CMK (cell line): ENCODE data around the gene QPCTL.

ENCODE experiments used
- DNase-seq: peaks from one replicate; pipeline ENCODE4 v3.0.0-alpha.2; 2010; ENCODE audit warnings: low read depth

Gene QPCTL

DNA sequence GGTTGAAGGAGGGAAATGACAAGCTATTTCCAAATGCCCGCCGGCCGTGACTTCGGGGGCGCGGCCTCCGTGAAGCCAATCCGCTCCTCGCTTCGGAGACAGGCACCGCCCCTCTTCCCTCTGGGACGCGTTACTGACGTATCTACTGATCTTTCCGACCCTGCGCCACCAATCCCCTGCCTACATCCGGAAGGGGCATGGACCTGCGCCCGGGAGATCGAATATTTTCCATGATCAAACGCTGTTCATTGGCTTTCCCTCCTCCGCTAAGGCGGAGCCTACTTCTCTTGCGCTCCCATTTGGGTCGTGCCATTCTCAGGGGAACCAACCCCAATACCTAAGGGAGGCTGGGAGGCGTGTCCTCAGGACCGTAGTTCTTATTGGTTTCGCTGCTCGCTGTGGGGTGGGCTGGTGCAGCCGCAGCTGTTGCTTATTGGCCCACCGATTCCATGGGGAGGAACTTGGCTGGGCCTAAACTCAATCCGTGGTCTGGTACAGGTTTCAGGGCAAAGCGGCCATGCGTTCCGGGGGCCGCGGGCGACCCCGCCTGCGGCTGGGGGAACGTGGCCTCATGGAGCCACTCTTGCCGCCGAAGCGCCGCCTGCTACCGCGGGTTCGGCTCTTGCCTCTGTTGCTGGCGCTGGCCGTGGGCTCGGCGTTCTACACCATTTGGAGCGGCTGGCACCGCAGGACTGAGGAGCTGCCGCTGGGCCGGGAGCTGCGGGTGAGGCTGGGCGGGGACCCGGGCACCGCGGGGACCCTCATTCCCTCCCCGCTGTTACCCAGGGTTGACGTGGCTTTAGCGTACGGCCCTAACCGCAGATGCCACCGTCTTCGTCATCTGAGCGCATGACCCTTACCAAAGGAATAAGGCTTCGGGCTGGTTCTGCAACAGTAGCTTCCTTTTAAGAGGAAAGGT lies at the start of gene QPCTL:
TSS of gene QPCTL (plus strand) at position 480 of the 919 bp plus-strand sequence. CDS start at position 518, 38 bp downstream.
- DNase-seq, result peak; percentile 98

DNA sequence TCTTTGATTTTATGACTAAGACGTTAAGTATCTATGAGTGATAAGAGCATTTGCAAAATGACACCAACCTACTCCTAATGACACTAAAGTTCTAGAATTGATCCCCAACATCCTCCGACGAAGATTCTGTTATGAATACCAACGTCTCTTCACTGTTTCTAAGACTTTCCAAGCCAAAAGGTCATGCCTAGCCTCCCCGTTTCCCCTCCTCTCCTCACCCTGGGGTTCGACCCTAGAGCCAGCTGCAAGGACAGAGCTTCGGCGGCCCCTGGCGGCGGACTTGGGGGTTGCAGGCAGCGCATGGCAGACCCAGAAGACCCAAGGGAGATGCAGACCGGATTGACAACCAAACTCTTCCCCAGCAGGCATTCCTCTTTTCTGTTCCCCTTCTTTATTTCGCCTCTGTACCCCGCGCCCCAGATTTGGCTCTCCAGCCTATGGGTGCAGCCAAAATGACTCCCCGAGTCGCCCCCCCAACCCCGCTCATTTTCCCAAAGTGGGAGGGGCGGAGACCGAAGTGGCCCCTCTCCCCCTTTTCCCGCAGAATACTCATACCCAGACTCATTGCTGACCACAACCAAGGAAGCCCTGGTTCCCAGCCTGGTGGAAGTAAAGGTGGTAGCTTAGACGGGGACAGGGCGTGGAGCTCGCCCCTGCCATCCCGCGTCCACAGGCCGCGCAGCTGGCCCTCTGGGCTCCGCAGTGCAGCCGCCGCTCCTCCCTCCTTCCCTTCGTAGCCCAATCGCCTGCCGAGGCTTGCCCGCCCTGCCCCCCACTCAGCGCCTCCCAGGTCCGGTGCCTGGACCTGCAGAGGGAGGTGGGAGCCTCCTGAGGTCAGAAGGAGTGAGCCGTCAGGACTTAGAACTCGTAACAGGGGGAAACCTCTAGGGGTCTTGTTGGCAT lies 49.2 kb upstream of the QPCTL start:
- DNase-seq, result peak; percentile 76

DNA sequence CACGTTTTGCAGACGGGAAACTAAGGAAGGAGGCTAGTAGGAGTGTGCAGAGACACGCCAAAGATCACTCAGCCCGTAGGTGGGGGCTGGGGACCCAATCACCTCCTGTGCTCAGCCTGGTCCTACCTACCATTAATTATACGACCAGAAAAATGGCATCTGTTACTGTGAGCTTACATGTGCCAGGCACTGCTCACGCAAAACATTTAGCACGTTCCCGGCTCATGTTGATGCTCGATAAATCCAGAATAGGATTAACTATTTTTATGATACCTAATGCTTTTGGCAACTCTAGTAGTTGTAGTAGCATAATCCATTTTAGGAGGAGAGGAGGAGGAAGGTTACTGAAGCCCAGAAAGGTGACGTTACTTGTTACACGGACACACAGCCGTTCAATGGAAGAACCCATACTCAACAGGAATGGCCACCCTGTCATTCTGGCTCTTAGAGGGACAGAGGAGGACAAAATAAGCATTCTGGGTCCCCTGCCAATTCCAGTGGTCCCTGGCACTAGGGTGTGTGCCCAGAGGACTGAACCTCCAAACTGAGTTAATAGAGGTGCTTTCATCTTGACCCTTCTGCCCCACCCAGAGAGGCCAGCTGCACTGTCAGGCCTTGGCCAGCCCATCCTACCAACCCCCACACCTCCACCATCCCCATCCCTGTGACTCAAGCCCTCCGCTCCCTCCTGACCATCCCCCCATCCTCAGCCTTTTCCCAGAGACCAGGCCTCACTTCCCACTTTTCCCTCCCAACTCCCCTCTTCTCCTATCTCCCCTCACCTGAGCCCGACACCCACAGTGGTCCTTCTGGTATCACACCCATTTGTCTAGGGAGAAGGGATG lies 48.3 kb upstream of the QPCTL start:
- DNase-seq, result no peak

DNA sequence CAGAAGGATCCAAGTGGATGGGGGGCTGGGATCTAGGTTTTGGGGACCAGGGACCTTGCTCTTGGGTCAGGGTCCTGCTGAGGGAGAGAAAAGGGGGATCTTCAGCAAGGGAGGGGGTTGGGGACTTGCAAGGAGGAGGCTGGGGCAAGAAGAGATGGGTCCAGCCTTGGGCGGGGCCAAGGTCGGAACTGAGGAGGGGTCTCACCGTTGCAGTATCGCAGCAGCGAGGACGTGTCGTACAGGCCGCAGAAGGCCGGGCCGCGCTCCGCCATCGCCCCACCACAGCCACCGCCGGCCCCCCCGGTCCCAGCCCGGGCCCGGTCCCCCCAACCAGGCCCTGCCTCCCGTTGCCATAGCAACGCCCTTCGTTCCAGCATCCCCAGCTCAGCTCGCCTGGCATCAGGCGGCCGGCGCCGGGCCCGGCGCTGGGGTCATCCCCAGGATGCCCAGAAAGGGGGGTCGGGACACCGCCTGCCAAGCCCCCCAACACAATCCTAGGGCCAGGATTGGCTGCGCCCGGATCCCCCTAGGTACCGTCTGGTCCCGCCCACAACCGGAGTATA lies 47.3 kb upstream of the QPCTL start:
- no peak for DNase-seq

DNA sequence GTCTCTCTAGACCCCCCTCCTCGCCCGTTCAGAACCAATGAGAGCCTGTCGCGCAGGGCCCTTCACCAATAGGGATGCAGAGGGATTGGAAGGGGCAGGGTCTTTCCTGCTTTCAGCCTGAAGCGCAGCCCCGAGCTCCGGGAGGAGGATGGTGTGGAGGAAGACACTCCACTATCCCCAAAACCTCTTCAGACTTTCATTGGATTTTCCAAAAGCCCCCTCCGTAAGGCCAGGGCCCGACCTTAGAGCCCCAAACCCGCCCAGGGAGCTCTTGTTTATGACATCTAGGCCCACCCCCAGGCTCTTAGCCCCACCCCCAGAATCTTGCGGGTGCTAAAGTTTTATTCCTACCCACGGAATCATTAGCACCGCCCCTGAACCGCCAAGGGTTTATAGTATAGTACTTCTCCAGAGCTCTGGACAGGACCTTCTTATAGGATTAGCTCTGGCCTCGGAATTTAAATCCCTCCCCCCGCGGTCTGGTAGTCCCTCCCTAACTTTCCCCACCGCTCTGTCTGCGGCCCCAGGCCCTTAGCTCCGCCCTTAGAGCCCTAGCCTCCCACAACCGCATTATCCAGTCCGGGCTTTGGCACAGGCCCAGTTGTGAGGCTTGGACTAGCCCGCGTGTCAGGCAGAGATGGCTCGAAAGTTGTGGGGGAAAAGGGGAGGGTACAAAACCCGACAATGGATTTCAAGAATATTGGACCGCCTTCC lies 46.7 kb upstream of the QPCTL start:
- peak; percentile 80 for DNase-seq

DNA sequence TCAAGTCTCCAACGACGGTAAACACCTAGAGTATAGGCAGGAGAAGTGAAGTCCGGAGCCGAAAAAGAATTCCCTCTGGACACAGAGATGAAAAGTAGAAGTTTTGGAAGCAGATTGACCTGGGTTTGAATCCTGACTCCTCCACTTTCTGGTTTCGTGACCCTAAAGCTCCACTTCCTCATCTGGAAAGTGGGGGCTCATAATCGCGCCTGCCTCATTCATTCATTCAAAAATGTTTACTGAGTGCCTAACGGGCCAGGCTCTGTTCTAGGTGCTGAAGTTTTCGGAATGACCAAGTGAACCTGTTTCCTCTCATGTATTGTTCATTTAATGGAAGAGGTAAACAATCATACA lies 46.1 kb upstream of the QPCTL start:
- no peak for DNase-seq

DNA sequence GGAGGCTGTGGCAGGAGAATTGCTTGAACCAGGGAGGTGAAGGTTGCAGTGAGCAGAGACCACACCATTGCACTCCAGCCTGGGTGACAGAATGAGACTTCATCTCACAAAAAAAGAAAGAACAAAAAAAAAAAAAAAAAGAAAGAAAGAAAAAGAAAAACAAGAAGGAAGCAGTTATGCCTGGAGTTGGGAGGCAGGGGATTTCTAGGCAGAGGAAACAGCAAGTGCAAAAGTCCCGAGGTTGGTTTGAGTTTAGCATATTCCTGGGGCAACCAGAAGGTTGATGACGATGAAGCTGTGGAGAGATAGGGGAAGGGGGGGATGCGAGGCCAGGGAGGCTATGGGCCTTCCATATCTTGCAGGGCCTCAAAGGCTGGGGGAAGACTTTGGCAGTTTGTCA lies 41.7 kb upstream of the QPCTL start:
- no peak for DNase-seq

DNA sequence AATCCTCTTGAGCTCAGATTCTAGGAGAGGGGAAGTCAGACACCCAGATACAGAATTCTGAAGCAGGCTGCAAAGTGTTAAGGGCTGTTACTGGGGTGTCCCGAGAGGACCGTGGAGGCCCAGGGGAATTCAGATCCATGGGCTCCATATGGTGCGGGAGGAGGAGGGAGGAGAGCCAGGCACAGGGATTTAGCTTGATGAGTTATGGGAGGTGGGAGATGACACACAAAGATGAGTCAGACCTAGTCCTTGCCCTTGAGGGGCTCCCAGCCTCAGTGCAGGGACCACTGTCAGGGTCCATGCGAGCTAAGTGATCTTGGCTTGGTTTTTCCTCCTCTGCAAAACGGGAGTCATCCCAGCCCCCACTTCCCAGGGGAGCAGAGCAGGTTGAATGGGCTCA lies 38.8 kb upstream of the QPCTL start:
- DNase-seq, result no peak

DNA sequence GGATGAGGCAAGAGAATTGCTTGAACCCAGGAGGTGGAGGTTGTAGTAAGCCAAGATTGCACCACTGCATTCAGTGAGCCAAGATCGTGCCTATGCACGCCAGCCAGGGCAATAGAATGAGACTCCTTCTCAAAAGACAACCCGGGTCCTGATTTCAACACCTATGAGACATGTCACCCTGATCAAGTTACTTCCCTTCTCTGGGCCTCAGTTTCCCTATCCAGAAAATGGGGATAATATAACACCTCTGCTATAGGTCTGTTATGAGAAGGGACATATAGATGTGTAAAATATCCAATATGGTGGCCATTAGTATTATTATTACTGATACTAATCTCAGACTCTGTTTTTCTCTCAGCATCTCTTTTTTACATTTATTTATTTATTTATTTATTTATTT lies 37.4 kb upstream of the QPCTL start:
- DNase-seq, result no peak

DNA sequence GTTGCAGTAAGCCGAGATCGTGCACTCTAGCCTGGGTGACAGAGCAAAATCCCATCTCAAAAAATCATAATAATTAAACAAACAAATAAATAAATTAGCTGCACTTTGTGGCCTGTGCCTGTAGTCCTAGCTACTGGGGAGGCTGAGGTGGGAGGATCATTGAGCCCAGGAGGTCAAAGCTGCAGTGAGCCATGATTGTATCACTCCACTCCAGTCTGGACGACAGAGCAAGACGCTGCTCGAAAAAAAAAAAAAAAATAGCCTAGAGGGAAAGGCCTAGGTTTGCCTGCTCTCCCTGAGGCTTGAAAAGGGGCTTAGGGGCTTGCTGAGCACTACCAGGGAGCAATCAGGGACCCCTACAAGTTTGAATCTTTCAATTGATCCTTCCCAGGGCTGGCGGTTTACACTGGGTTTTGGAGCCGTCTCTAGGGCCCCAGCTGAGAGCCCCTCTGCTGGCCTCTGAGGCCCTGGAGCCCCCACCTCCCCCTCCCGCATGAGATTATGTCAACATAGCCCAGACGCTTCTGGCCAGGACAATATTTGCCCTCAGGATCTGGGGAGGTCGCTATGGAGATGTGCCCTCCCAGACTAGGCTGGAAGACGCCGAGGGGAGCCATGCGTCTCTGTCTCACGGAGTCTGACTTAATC lies 34.8 kb upstream of the QPCTL start:
- DNase-seq, result no peak

DNA sequence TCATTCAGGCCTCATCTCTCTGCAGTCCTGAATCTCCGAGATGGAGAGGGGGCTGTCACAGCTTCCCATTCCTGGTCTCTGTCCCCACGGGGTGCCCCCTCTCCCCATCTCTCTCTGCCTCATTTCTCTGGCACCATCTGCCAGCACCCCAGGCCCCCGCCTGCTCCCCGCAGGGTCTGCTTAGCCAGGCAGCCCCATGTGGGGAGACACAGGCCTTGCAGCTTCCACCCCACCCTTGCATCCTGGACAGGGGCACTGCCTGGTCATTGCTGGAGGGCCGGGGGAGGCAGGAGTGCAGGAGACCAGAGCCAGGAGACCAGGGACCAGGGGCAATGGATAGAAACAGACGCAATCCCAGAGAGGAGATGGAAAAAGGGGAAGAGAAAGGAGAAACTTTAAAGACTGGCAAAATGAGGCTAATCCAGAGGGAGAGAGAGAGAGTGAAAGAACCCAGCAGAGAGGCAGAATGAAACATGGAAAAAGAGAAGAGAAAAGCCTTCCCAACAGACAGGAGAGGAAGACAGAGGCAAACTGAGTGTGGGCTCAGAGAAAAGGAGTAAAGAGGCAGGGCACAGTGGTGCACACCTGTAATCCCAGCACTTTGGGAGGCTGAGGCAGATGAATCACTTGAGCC lies 33.3 kb upstream of the QPCTL start:
- DNase-seq, result no peak

DNA sequence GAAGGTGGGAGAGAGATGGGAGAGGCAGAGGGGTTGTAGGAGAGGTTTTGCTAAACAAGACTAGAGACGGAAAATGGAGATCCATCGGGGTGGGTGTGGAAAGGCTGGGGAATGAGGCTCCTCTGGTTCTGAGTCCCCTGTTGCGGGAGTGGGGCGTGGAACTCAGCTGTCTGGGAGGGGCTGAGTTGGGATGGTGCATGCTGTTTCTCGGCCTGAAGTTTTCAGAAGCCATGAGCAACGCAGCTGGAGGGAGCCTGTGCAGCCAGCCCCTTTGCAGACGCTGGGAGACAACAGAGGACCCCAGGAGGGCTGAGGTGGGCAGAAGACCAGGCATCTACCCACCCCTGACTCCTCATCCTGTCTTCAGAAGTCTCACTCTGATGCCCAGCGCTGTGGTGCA lies 31.8 kb upstream of the QPCTL start:
- DNase-seq, result no peak

DNA sequence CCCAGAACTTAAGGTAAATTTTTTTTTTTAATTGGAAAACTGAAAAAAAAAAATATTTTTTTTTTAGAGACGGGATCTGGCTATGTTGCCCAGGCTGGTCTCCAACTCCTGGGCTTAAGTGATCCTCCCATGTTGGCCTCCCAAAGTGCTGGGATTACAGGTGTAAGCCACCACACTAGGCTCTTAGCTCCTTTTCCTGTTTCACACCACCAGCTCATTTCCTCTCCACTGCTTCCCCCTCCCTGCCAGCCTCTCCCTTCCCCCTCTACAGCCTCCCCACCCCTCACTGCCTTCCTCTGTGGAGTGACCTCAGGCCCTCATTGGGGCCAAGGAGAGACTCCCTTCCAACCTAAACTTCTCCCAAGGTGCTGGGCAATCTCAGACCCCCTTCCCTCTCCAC lies 28.7 kb upstream of the QPCTL start:
- DNase-seq, result no peak

DNA sequence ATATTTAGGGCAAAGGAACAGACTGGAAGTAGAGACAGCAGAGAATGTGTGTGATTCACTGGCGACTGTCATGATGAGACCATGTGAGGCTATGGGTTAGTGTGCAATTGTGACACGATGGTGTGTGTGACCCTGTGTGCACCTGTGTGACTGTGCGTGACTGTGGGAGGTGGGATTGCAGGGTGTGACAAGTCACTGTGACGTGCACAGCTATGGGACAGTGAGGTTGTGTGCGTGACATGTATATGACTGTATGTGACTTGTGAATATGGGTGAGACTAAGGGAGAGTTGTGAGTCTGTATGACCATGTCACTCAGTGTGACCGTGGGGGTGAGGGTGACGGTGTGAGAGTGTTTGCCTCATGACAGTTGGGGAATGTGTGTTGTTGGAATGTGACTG lies 27.9 kb upstream of the QPCTL start:
- DNase-seq, result no peak

DNA sequence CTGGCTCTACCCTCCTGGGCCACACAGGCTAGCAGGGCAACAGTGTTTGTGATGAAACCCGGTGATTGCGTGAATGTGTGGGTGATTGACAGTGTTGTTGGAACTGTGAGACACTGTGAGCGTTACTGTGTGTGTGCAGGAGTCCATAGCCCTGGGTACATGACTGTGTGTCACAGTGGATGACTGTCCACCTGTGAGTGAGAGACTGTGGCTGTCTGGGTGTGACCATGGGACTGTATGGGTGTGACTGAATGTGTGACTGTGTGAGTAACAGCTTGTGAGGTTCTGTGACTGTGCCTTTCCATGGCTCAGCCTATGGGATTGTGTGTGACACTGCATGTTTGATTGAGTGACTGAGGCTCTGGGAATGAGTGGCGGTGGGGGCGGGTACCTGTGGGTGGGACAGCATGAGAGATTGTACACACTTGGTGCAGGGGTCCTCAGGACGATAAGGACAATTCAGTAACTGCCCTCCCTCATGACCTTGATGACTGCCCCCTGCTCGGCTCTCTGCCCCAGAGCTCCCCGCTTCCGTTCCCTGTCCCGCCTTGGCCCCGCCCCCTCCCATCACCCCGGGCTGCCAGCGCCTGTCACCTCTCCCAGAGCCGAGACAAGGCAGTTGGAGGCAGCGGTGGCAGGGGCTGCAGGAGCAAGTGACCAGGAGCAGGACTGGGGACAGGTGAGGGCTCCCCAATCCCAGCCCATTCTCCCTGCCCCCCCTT lies 24.7 kb upstream of the QPCTL start, which contains the start of gene GIPR:
TSS of gene GIPR (plus strand) at position 602 of the 722 bp plus-strand sequence. CDS start 1,300 bp downstream, outside the sequence.
- DNase-seq, result peak; percentile 58

DNA sequence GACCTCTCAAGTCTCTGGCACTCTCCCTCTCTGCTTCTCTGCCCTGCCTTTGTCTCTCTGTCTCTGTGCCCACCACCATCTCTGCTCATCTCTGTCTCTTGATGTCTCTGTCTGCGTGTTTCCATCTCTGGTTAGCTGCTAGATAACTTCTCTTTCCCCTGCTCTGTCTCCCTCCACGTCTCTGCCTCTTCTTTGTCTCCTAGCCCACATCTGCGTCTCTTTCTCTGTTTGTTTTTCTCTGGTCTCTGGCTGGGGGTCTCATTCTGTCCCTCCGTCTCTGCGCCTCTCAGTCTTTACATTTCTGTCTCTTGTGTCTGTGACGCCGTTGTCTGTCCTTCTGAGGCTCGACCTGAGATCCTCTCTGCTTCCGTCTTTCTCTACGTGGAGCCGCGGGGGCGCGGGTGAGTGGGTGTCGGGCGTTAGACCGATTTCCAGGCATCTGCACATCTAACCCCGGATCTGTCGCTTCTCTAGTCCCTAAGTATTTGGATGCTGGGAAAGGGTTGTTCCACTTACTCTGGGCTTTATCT lies 24.1 kb upstream of the QPCTL start:
- DNase-seq, result no peak

DNA sequence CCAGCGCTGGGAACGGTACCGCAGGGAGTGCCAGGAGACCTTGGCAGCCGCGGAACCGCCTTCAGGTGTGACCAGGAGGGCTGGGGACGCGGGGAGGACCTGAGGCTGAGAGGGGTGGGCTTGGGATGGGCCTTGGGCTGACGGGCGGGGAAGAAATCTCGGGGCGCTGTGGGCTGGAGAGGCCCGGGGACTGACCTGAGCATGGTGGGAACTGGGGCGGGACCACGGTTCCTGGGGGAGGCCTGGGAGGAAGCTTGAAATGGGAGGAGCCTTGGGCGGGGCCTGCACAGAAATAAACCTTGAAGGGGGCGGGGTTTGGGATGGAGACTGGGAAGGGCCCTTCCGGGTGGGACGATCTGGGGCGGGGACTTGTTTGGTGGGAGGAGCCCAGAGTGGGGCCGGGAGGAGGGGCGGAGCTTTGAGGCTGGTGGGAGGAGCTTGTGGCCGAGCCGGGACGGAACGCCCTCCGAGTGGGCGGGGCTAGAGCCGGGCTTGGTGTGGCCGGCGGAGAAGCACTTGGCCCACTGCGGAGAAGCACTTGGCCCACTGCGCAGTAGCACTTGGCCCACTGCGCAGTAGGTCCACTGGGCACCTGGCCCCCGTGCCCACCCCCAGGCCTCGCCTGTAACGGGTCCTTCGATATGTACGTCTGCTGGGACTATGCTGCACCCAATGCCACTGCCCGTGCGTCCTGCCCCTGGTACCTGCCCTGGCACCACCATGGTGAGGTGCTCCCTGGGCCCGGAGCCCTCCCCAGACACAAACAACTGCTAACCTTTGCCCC lies 21.6 kb upstream of the QPCTL start:
- DNase-seq, result peak; percentile 91

DNA sequence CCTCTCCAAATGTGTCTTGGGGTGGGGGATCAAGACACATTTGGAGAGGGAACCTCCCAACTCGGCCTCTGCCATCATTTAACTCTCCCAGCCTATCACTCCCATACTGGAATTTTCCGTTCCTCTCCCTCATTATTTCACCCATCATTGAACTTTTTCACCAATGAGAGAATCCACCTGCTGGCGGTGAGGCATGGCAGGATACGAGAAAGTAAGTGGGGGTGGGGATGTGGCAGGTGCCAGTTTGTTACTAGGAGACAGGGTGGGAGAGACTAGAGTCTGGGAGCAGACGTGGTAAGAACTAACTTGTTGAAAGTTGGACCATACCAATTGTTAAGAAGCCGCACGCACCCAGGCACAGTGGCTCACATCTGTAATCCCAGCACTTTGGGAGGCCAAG lies 17.5 kb upstream of the QPCTL start:
- DNase-seq, result no peak
